GM18507 (cell line): Measurements from ENCODE around the gene LCE3A.
"Not testable (repeated sequence)": the region's sequence is repeated elsewhere in the genome, so short reads cannot be mapped to it uniquely, and the experiment has no call there.

Experiments used
- DNase-seq: peaks from one replicate; pipeline ENCODE4 v3.0.0; 2011; ENCODE audit warnings: low read depth; ENCODE audit not compliant: insufficient read length; ENCODE audit errors: extremely low spot score
- FAIRE-seq: peaks from 2 replicates; lab custom pipeline; 2011; peaks lifted over from hg19 to GRCh38; lab: Jason Lieb, UNC

LCE3A gene, protein sequence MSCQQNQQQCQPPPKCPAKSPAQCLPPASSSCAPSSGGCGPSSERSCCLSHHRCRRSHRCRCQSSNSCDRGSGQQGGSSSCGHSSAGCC

GRCh38 chr1:152622803-152623202, at the start of gene LCE3A:
TSS of gene LCE3A (minus strand) at chr1:152623103. CDS start at chr1:152623103, 0 bp downstream.
- FAIRE-seq (no peak), DNase-seq (no peak)

GRCh38 chr1:152667648-152668047, 44.7 kb upstream of the LCE3A start:
- FAIRE-seq (no peak), DNase-seq (no peak)

DNA sequence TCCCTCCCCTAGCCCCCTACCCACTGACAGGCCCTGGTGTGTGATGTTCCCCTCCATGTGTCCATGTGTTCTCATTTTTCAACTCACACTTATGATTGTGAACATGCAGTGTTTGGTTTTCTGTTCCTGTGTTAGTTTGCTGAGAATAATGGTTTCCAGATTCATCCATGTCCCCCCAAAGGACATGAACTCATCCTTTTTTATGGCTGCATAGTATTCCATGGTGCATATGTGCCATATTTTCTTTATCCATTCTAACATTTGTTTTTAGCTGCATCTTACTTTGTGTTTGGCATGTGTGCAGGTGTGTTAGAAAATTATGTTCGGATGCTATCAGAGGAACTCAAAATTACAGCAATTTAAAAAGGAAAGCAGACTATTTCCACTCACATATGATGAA, 43.3 kb upstream of the LCE3A start:
- FAIRE-seq, DNase-seq: not testable (repeated sequence)

GRCh38 chr1:152663098-152663497, 40.2 kb upstream of the LCE3A start, which contains the start of gene LCE2D:
TSS of gene LCE2D (plus strand) at chr1:152663380. CDS start at chr1:152664106, 726 bp downstream.
- DNase-seq (no peak), FAIRE-seq (no peak)

DNA sequence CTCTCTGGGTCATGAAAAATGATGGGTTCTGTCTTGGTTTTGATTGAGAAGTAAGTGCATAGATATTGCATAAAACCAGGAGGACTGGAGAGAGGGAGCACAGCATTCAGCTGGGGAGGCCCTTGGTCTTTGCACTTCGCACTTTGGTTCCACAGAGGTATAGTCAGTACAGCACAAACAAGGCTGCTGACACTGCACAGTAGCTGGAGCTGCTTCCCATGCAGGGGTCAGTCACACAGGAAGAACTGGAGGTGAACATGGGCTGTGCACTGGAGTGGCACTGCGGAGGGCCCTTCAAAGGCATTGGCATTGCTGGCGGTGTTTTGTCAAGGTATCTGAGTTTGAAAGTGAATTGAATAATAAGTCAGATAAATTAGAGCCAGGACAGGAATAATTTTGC, 35.7 kb upstream of the LCE3A start:
- DNase-seq = no peak
- no peak for FAIRE-seq

DNA sequence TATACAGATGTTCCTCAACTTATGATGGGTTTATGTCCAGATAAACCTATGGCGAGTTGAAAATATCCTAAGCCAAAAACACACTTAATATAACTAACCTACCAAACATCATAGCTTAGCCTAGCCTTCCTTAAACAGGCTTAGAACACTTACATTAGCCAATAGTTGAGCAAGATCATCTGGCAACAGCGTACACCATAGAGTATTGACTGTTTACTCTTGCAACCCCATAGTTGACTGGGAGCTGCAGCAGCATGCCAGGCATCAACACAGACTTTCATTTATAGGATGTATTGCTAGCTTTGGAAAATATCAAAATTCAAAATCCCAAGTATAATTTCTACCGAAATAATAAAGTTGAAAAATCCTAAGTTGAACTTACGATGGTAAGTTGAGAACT, 34.8 kb upstream of the LCE3A start:
- FAIRE-seq (no peak), DNase-seq (no peak)

DNA sequence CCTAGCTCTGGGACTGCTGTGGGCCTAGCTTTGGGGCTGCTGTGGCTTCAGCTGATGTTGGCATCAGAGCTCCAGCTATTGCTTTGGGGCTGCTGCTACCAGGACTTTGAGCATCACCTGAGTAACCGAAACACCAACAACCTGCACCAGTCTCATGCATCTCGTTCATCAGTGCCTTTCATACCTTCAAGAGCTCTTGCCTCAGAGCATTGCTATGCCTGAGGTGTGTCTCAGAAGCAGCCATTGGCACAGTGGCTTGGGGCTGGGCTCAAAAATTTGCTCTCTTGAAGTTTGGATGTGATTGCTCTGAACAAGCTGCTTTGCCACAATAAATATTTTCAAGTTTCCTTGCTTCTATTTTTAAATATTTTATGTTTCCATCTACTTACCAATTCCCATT, 33.6 kb upstream of the LCE3A start:
- DNase-seq (no peak), FAIRE-seq (no peak)

DNA sequence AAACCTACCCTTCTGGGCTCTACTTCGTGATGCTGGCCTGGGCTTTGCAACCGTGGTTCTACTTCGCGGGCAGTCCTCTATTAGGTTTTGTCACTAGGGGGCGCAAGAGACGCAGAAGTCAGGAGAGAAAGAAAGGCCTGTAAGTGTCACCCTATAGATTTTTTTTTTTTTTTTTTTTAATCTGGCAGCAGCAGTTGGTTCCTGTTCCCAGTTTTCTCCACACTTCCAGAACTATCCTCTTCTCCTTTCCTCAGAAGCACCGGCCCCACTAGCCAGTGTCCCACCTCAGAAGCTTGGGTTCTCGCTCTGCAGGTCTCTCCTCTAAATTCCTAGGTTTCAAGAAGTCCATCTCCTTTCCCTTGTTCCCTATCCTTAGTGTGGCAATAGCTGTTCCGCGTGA, 31.2 kb upstream of the LCE3A start:
- DNase-seq (peak; percentile 23), FAIRE-seq (peak; percentile 81)

GRCh38 chr1:152646656-152647055, 23.8 kb upstream of the LCE3A start:
- FAIRE-seq = no peak
- DNase-seq = no peak

DNA sequence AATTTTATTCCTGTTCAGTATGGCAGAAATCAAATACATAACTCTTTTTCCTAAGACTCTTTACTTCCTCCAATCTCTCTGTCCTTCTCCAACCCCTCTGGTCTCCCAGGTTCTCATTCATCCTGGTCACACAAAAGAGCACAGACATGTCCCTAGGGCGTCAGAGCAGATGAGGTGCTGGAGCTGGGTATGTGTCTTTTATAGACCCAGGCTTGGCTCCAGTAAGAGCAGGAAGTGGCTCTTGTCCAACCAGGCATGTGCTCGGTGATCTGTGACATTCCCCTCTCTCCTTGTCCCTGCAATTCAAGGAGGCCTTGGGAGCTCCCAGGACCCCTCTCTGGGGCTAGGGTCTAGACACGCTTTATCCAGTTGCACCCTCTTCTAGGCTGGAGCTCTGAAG, 22.2 kb upstream of the LCE3A start:
- no peak for FAIRE-seq
- no peak for DNase-seq

GRCh38 chr1:152643945-152644344, 21.0 kb upstream of the LCE3A start:
- FAIRE-seq = no peak
- DNase-seq = no peak

DNA sequence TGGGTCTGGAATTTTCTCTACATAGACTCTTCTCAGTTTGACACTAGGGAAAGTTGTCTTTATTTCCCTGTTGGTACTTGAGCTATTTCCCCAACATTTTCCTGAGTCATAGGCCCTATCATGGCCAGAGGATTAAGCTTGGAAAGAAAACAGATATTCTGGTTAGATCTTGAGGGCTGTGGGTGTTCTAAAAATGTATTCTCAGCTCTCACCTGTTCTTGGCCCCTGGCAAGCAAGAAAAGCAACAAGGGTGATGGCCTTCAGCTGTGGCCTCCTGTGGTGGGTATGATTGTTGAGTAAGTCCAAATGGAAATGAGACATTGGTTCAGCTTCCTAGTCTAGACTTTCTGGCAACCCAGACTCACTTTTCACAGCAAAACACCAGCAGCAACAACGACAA, 17.4 kb upstream of the LCE3A start:
- FAIRE-seq (no peak), DNase-seq (no peak)

GRCh38 chr1:152630596-152630995, 7.7 kb upstream of the LCE3A start:
- FAIRE-seq (no peak), DNase-seq (no peak)

- no peak for DNase-seq
- no peak for FAIRE-seq
Measured at GRCh38 chr1:152626744-152627143, 3.8 kb upstream of the LCE3A start.

GRCh38 chr1:152623203-152623844, 421 bp upstream of the LCE3A start:
- FAIRE-seq (no peak), DNase-seq (no peak)

DNA sequence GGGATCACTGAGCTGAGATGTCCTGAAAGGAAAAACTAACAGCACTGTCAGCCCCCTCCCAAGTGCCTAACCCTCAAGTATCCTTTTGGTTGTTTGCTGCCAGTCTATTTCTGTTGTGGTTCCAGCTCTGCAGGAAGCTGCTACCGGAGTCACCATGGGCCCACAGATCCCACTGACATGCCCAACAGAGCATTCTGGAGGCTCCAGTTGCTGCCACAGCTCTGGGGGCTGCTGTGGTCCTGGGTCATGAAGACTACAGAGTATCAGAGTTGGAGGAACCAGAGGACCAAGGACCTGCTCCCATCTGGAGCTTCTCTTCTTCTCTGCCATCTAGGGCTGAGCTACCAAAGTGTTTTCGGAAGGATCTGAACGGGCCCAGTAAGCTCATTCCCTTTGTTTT, 910 bp downstream of the LCE3A start:
- FAIRE-seq (no peak), DNase-seq (no peak)

DNA sequence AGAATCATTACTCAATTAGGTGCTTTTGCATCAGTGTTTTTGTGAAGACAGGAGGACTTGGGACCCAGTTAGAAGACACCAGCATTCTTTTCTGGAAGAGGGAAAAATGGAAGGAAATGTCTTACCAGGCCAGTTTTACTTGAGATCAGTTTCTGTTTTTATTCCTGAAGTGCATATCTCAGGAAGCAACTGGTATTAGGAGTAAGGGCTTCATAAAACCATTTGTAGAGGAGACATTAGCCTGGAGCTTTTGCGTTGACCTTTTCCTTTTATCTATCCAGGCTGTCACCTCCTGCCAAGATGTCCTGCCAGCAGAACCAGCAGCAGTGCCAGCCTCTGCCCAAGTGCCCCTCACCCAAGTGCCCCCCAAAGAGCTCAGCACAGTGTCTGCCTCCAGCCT, 9.4 kb downstream of the LCE3A start, which contains the start of gene LCE3B:
Gene LCE3B, plus strand, starts transcription at position 301 of the 400 bp plus-strand sequence. Its CDS starts 0 bp downstream, at position 301.
- no peak for FAIRE-seq

DNA sequence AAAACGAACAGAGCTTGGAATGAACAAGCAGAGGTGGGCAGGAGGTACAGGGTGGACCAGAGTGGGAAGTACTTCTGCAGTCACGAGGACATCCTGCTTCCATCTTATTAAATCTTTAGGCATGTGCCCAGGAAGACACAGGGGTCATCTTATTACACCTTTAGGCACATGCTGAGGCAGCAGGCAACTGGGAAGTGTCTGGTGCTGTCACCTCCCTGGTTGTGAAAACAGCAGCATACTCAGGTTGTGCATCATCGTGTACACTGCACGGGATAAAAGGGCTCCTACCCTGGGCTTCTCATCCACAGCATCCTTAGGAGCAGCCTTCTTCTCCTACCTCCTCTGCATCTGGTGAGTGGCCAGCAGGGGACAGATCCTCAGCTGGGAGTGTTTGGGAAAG, 23.0 kb downstream of the LCE3A start, which contains the start of gene LCE3C:
Gene LCE3C, plus strand, starts transcription at position 301 of the 400 bp plus-strand sequence. CDS start 498 bp downstream, outside the sequence.
- DNase-seq = no peak
- no peak for FAIRE-seq

More for the DNA sequence above, 9.4 kb downstream of the LCE3A start, which contains the start of gene LCE3B:
- DNase-seq = no peak

- DNase-seq (no peak), FAIRE-seq (no peak)
Measured at GRCh38 chr1:152596986-152597385, 25.9 kb downstream of the LCE3A start.

GRCh38 chr1:152585586-152585985, 37.3 kb downstream of the LCE3A start:
- no peak for FAIRE-seq

GRCh38 chr1:152582647-152583046, 40.3 kb downstream of the LCE3A start:
- DNase-seq (no peak), FAIRE-seq (no peak)

More at GRCh38 chr1:152585586-152585985, 37.3 kb downstream of the LCE3A start:
- DNase-seq = no peak
